Cardiac muscle cell (in vitro differentiated cells and primary cell): ENCODE data around the gene PITX3. TPM values are rescaled to one million over a fixed set of nuclear protein-coding genes. Genes with fewer than 3 reads are reported as not detected.

Source experiments
- DNase-seq, 2 donors: peaks; one replicate each; pipeline versions ENCODE4 v3.0.0 to v3.0.0-alpha.2; 2010 to 2017; ENCODE audit warnings: low read depth in 1 of 2, low spot score in 1 of 2
- H3K27ac ChIP-seq: fragments of 200-600 bp; sonication (generic); 2 replicates; pipeline ENCODE4 v1.5.1; 2016
- H3K27me3 ChIP-seq: fragments of 200-600 bp; sonication (generic); 2 replicates; pipeline ENCODE4 v1.6.0; 2016; ENCODE audit warnings: control low read depth
- H3K36me3 ChIP-seq: fragments of 200-600 bp; sonication (generic); 2 replicates; pipeline ENCODE4 v1.5.1; 2016; ENCODE audit warnings: control low read depth
- H3K4me1 ChIP-seq: fragments of 200-600 bp; sonication (generic); 2 replicates; pipeline ENCODE4 v1.8.1; 2017; ENCODE audit warnings: low read depth, mild to moderate bottlenecking, mixed run types
- H3K4me3 ChIP-seq: fragments of 200-600 bp; sonication (generic); 2 replicates; pipeline ENCODE4 v1.5.1; 2016; ENCODE audit warnings: mild to moderate bottlenecking
- H3K9me3 ChIP-seq: fragments of 200-600 bp; sonication (generic); 2 replicates; pipeline ENCODE4 v1.5.1; 2017; ENCODE audit warnings: low read depth, mild to moderate bottlenecking, control low read depth
- polyA plus RNA-seq: library from polyadenylated mRNA; unstranded; fragments of >200 nt; fragmentation: Nextera tagmentation; extraction: Ambion mirVana; gene quantifications from 2 replicates; pipeline ENCODE4 v1.2.1, GENCODE V29; 2016
- total RNA-seq: library from RNA; depleted of rRNA; stranded (reverse); fragments of >200 nt; gene quantifications from 2 replicates; pipeline ENCODE4 v1.2.3, GENCODE V29; 2016
- TF ChIP-seq, protein P1 (sequence below): IDR thresholded peaks from 2 replicates; pipeline ENCODE4 v1.5.1; 2012; ENCODE audit warnings: low read depth, mild to moderate bottlenecking, low read length

PITX3 gene
- total and polyA plus RNA-seq, 2 experiments from 2014 or later = 7.9 to 14.3 TPM

DNA sequence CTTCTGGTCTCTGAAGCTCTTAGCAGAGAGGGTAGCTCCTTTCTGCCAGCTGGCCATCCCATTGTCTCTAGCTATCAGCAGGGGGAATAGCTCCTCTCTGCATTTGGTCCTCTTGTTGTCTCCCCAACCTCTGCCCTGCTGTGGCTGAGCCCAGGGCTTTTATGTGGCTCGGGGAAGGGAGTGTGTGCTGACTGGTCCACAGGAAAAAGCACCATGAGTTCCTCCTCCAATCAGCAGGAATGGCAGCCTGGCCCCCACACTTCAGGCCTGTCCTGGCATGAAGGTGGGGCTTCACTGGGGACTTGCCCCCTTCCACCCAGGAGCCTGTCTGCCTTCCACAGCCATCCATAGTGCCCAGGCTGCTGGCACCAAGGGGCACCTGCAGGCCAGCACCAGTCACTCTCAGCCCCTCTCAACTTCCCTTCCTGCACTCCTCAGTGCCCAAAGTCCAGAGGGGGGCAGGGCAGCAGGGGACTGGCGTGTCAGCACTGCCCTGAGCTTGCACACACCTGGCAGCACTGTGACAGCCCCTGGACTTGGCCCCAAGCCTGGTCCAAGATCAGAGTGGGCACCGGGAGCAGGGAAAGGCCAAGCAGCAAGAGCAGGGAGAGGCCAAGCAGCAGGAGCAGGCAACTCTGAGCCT lies 52.9 kb downstream of the PITX3 start:
- DNase-seq = no peak
- Histone ChIP-seq H3K4me3 (no peak overlapping the region), H3K9me3 (no peaks in the 10 kb centered on the region), H3K27me3 (no peaks in the 10 kb centered on the region), H3K4me1 (no peaks in the 10 kb centered on the region), H3K27ac (no peak overlapping the region), H3K36me3 (no peaks in the 10 kb centered on the region)
- TF ChIP-seq, protein P1, sequence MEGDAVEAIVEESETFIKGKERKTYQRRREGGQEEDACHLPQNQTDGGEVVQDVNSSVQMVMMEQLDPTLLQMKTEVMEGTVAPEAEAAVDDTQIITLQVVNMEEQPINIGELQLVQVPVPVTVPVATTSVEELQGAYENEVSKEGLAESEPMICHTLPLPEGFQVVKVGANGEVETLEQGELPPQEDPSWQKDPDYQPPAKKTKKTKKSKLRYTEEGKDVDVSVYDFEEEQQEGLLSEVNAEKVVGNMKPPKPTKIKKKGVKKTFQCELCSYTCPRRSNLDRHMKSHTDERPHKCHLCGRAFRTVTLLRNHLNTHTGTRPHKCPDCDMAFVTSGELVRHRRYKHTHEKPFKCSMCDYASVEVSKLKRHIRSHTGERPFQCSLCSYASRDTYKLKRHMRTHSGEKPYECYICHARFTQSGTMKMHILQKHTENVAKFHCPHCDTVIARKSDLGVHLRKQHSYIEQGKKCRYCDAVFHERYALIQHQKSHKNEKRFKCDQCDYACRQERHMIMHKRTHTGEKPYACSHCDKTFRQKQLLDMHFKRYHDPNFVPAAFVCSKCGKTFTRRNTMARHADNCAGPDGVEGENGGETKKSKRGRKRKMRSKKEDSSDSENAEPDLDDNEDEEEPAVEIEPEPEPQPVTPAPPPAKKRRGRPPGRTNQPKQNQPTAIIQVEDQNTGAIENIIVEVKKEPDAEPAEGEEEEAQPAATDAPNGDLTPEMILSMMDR = no peak

DNA sequence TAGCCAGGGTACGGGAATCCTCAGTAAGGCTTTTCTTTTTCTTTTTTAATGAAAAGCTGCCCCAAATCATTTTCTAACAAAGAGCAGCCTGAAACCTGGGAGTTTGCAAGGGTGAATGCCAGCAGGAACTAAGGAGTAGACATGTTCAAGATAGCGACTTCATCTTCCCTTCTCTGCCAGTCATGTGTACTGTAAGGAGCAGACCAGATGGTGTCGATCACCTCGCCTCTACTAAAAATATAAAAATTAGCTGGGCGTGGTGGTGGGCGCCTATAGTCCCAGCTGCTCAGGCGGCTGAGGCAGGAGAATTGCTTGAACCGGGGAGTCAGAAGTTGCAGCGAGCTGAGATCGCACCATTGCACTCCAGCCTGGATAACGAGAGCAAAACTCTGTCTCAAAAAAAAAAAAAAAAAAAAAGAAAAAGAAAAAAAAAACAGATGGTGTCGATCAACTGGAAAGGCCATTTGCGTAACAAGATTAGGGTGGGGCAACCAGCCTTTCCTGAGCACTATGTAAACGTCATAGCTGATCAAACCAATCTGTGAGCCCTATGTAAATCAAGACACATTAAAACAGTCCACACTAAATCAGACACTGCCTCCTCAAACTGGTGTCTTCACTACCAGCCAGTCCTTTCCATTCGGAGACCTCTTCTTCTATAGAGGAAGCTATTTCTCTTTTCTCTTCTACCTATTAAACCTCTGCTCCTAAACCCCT lies 55.3 kb downstream of the PITX3 start:
- Histone ChIP-seq H3K36me3 (no peaks in the 10 kb centered on the region), H3K4me3 (no peak overlapping the region), H3K27ac (no peak overlapping the region), H3K9me3 (no peaks in the 10 kb centered on the region), H3K27me3 (no peaks in the 10 kb centered on the region), H3K4me1 (no peaks in the 10 kb centered on the region)
- TF ChIP-seq, protein P1 = no peak
- DNase-seq = peak in 1 of 2 donors; percentile 62

DNA sequence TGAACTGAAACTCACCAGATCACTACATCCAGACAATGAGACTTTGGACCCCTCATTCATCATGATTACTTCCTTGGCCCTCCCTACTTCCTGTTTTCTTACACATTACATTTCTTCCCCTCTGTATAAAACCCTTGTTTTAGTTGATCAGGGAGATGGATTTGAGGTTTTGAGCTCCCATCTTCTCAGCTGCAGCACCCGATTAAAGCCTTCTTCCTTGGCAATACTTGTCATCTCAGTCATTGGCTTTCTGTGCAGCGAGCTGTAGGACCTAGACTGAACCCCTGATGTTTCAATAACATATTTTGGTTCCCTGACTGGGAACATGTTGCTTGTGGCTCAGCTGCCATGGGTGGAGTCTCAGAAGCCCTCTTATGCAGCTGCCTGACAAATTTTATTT lies 56.0 kb downstream of the PITX3 start:
- TF ChIP-seq, protein P1 = no peak
- Histone ChIP-seq H3K27ac (no peak overlapping the region), H3K27me3 (no peaks in the 10 kb centered on the region), H3K9me3 (no peaks in the 10 kb centered on the region), H3K4me1 (peaks cover 2% of the 10 kb centered on the region), H3K36me3 (no peaks in the 10 kb centered on the region), H3K4me3 (no peak overlapping the region)
- DNase-seq = no peak

DNA sequence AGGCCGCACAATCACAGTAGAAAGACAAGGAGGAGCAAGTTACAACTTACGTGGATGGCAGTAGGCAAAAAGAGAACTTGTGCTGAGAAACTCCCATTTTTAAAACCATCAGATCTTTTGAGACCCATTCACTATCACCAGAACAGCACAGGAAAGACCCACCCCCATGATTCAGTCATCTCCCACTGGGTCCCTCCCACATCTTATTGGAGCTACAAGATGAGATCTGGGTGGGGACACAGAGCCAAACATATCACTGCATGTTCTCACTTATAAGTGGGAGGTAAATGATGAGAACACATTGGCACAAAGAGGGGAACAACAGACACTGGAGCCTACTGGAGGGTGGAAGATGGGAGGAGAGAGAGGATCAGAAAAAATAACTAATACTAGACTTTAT lies 56.7 kb downstream of the PITX3 start:
- DNase-seq = no peak
- Histone ChIP-seq H3K27me3 (no peaks in the 10 kb centered on the region), H3K36me3 (no peaks in the 10 kb centered on the region), H3K4me1 (peaks cover 2% of the 10 kb centered on the region), H3K27ac (no peak overlapping the region), H3K4me3 (no peak overlapping the region), H3K9me3 (no peaks in the 10 kb centered on the region)
- TF ChIP-seq, protein P1 = no peak

Other genes with a start within 250 kb of the PITX3 start
- gene ARMH3, start 185.3 kb downstream of the PITX3 start, total RNA-seq = 5.0 and 7.1 TPM in 2 replicates
- 11.8 and 17.2 TPM in 2 replicates for gene ARMH3, start 185.3 kb downstream of the PITX3 start, polyA plus RNA-seq
- gene HPS6, start 176.2 kb downstream of the PITX3 start, total RNA-seq = 35.2 and 44.4 TPM in 2 replicates
- 23.6 and 26.6 TPM in 2 replicates for gene HPS6, start 176.2 kb downstream of the PITX3 start, polyA plus RNA-seq
- 109 and 112 TPM in 2 replicates for gene LDB1, start 121.1 kb downstream of the PITX3 start, total RNA-seq
- 42.2 and 44.3 TPM in 2 replicates for gene LDB1, start 121.1 kb downstream of the PITX3 start, polyA plus RNA-seq
- 21.5 and 22.9 TPM in 2 replicates for gene PPRC1, start 108.5 kb downstream of the PITX3 start, total RNA-seq
- gene PPRC1, start 108.5 kb downstream of the PITX3 start, polyA plus RNA-seq = 22.6 and 31.6 TPM in 2 replicates
- gene NOLC1, start 89.1 kb downstream of the PITX3 start, total RNA-seq = 52.3 and 62.2 TPM in 2 replicates
- gene NOLC1, start 89.1 kb downstream of the PITX3 start, polyA plus RNA-seq = 56.2 and 74.2 TPM in 2 replicates
- 0.18 TPM in 1 of 2 replicates, not detected in the other for gene ELOVL3, start 15.2 kb downstream of the PITX3 start, total RNA-seq
- 0.10 and 0.82 TPM in 2 replicates for gene ELOVL3, start 15.2 kb downstream of the PITX3 start, polyA plus RNA-seq
- gene GBF1, start 4.0 kb upstream of the PITX3 start, total RNA-seq = 51.4 and 75.6 TPM in 2 replicates
- gene GBF1, start 4.0 kb upstream of the PITX3 start, polyA plus RNA-seq = 42.1 and 62.1 TPM in 2 replicates
- gene NFKB2, start 154.2 kb upstream of the PITX3 start, total RNA-seq = 21.5 and 29.8 TPM in 2 replicates
- gene NFKB2, start 154.2 kb upstream of the PITX3 start, polyA plus RNA-seq = 10.6 and 10.8 TPM in 2 replicates
- gene PSD, start 177.3 kb upstream of the PITX3 start, total RNA-seq = 19.8 and 24.7 TPM in 2 replicates
- gene PSD, start 177.3 kb upstream of the PITX3 start, polyA plus RNA-seq = 13.2 and 18.5 TPM in 2 replicates
- 36.3 and 46.6 TPM in 2 replicates for gene FBXL15, start 179.3 kb upstream of the PITX3 start, total RNA-seq
- gene FBXL15, start 179.3 kb upstream of the PITX3 start, polyA plus RNA-seq = 40.9 and 46.3 TPM in 2 replicates
- 113 and 134 TPM in 2 replicates for gene CUEDC2, start 191.1 kb upstream of the PITX3 start, total RNA-seq
- gene CUEDC2, start 191.1 kb upstream of the PITX3 start, polyA plus RNA-seq = 190 and 193 TPM in 2 replicates
- gene C10orf95, start 210.0 kb upstream of the PITX3 start, total RNA-seq = not detected in 2 replicates
- gene C10orf95, start 210.0 kb upstream of the PITX3 start, polyA plus RNA-seq = 1.7 and 2.0 TPM in 2 replicates